ENCODE data around the gene SCML2.
"Not testable (repeated sequence)": the region's sequence is repeated elsewhere in the genome, so short reads cannot be mapped to it uniquely, and the experiment has no call there.

SCML2 gene

DNA sequence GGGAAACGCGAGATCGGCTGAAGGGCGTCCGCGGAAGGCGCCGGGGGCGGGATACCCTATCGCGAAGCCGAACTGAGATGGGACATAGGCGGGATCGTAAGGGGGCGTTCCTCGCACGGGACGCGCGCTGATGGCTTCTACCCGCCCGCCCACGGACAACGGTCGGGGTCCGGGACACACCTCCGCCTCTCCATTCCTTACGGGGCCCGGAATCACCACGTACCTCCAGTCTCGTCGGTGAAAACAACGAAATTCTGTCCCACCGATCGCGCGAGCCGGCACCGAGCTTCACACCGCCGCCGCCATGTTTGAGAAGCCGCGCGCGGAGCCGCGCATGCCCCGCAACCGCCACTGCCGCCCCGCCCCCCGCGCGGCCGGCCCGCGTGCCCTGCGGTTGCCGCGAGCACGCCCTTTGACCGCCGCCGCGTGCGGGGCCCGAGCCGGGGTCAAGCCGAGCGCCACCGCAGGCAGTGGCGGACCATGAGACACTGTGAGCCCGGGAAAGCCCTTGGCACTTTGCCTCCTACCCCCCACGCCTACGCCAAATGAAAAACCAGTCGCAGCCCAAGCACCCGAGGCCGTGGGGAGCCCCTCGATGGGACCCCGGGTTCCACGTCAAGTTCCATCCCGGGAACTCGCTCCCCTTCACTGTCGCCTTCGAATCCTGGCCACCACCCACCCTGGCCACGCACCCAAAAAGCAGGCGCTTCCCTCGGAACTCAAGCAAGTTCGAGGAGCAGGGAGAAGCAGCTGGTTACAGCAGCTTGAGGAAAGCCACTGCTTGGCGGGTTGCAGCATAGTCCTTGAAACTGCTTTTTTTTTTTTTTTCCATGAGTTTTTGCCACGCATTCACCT, at the start of gene SCML2:
Gene SCML2 (minus strand): TSS at position 320 of the 855 bp plus-strand sequence. CDS start 20,617 bp downstream, outside the sequence.
- peak; percentile 67 for DNase-seq (ENCODE audit: low read depth, low spot score)

DNA sequence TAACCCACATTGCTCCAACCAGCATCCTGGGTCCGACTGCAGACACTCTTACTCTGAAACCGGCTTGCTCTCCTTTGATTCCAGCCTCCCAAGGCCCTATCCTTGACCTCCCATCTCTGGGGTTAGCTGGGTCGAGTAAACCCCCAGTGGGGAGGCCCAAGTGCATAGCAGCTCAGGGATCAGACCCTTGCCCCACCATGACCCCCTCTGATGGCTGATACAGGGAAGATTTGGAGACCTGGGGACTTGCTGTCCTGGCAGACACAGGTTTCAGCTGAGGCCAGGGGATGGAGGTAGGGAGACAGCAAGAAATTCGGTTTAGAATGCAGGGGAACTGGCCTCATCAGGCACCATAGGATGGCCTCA, 47.3 kb upstream of the SCML2 start:
- DNase-seq (ENCODE audit: low read depth, low spot score): no peak

DNA sequence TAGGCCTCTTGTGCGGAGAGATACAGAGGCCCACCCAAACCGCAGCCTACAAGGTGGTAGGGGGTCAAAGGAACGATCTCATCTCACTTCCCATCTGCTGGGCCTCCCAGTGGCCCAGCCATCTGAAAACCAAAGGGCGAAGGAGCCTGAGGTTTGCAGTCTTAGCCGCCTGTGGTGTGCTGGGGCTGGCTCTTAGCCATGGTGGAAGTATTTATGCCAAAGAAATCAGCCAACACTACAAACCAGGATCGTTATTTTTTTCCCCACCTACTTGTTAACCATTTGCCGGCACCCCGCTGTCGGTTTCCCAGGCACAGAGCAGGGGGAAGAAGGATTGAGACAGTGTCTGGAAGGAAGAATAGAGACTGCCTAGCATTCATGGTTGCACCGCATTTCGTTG, 40.0 kb upstream of the SCML2 start:
- DNase-seq (ENCODE audit: low read depth, low spot score): no peak

GRCh38 chrX:18390941-18391538, 36.6 kb upstream of the SCML2 start:
- DNase-seq (ENCODE audit: low read depth, low spot score): peak; percentile 57

- no peak for DNase-seq (ENCODE audit: low read depth, low spot score)
Observed at GRCh38 chrX:18389966-18390365, 35.5 kb upstream of the SCML2 start.

- DNase-seq (ENCODE audit: low read depth, low spot score): peak; percentile 87
Observed at GRCh38 chrX:18377796-18378195, 23.3 kb upstream of the SCML2 start.

- DNase-seq (ENCODE audit: low read depth, low spot score): not testable (repeated sequence)
Observed at GRCh38 chrX:18375131-18375805, 20.8 kb upstream of the SCML2 start.

- not testable (repeated sequence) for DNase-seq (ENCODE audit: low read depth, low spot score)
Observed at GRCh38 chrX:18369096-18369495, 14.6 kb upstream of the SCML2 start.

- no peak for DNase-seq (ENCODE audit: low read depth, low spot score)
Observed at GRCh38 chrX:18368402-18368801, 13.9 kb upstream of the SCML2 start.

DNA sequence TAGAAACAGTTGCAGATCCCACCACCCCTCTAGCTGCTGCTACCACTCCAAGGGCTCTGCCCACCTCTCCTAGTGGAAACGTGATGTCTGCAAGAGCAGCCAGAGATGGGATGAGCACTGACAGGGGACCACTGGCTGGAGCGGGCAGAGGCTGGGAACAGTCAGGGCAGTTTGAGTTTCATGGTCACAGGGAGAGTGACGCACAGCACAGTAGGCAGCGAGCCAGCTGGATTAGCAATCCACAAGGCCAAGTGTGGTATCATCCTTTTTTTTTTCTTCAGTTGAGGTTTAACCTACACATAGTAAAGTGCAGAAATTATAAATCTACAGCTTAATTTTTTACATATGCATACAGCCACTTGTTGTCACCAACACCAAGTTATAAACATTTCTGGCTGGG, 6.4 kb upstream of the SCML2 start:
- no peak for DNase-seq (ENCODE audit: low read depth, low spot score)

DNA sequence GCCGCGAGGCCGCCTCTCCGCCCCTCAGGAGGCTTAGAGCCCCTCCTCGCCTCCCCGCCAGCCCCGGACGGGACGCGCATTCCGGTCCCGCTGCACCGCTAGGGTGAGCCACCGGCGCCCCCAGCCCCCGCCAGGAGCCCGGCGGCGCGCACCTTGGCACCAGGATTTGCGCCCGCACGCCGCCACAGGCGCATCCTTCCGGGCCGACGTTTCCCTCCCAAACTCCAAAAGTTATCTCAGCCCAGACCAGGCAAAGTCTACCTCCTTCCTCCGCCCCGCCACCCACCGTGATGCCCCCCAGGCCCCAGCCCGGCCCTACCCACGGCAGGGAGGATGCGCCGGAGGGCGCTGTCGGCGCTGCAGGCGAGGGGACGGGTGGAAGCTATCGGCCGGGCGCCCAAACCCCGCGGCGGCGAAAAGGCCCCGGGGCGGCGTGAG, 538 bp downstream of the SCML2 start:
- peak; percentile 74 for DNase-seq (ENCODE audit: low read depth, low spot score)

- DNase-seq (ENCODE audit: low read depth, low spot score): no peak
Observed at GRCh38 chrX:18351784-18352183, 2.7 kb downstream of the SCML2 start.

DNA sequence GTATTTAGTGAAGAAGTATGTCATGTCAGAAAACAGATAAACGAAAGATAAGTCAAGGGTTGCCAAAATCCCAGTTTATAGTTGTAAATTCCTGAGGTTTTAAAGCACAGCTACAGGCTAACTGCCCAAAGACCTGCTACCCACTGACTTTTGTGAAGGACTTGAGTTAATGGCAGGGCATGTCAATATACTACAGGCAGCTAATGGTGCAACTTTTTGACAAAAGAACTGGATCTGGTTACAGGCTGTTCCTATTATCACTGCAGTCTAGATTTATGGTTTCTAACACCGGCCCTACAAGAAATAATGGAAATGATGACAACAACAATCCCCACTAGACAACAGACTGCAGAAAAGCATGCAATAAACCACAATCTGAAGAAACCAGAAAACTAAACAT, 6.4 kb downstream of the SCML2 start:
- DNase-seq (ENCODE audit: low read depth, low spot score): peak; percentile 13

DNA sequence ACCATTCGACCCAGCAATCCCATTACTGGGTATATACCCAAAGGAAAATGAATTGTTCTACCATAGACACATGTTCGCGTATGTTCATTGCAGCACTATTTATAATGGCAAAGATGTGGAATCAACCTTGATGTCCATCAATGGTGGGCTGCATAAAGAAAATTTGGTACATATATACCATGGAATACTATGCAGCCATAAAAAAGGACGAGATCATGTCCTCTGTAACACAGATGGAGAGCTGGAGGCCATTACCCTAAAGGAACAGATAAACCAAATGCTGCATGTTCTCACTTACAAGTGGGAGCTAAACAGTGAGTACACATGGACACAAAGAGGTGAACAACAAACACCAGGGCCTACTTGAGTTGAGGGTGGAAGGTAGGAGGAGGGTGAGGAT, 45.1 kb downstream of the SCML2 start:
- DNase-seq (ENCODE audit: low read depth, low spot score): no peak

- no peak for DNase-seq (ENCODE audit: low read depth, low spot score)
Observed at GRCh38 chrX:18297251-18297650, 57.2 kb downstream of the SCML2 start.

DNA sequence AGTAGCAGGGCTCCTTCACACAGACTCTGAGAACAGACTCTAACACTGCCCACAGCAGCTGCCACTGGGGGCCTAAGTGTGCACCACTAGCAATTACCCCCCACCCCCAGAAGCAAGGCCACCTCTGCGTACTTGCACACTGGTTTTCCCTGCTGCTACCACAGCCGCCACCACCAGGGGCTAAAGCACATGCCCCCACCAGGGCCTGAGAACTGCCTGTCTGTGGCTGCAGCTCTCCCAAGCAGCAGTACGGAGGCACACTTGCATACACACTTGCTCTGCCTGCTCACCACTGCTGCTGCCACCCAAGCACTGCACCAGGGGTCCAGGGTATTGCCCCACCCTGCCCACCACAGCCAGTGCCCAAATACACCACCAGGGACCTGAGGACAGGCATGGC, 59.6 kb downstream of the SCML2 start:
- peak; percentile 23 for DNase-seq (ENCODE audit: low read depth, low spot score)

DNA sequence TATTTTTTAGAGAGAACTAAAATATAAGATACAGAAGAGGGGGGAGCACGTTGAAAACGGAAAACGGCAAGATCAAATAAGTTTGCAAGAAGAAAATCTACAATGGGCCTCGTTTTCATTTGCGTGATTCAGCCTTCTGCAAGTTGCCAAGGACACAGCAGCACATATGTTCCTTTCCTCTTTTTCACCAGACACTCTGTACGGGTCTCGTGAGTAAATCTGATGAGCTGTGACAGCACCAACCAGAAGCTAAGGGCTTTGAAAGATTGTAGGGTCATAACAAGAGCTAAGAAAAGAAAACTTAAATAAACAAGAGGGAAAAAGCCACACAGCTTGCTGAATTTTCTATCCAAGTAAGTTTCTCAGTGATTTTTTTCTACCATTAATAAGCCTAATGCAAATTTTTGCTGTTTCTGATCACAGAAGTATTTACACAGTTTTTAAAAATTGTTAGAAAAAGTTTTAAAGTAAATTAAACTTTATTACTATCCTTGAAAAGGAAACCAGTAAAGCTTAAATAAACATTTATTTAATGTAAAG, 63.4 kb downstream of the SCML2 start:
- no peak for DNase-seq (ENCODE audit: low read depth, low spot score)

DNA sequence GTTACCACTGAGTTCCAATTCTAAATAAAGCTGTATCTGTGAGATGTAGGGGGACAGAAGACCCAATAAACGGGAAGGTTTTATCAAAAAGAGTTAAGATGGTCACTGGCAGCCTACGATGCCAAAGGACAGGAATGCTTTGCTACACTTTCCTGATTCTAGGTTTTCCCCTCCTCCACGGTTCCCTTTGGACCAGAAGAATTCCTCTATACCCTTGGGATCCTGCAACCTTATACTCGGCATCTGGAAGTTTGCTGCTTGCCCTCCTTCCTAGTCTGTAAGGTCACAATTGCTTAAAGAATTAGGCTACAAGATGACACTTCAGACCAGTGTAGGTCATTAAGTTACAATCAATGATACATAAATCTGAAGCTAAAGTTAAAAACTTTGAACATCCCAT, 64.3 kb downstream of the SCML2 start:
- DNase-seq (ENCODE audit: low read depth, low spot score): peak; percentile 44

DNA sequence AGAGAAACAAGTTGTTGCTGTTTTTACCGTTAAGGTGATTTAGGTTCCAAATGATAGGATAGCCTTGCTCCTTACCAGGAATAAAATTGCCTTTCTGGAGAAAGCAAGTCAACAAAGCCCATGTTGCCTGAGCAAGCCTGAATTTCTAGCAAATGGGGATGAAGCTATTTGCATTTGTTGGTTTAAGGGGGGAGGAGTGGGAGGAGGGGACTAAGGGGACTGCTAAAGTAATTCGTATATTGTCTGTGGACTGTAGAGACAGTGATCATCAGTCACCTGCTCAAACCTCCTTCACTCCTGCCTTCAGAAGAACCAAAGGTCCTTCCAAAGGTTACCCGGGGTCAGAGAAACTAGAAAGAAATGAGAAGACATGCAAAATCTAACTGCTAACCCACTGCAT, 65.8 kb downstream of the SCML2 start:
- peak; percentile 53 for DNase-seq (ENCODE audit: low read depth, low spot score)

DNA sequence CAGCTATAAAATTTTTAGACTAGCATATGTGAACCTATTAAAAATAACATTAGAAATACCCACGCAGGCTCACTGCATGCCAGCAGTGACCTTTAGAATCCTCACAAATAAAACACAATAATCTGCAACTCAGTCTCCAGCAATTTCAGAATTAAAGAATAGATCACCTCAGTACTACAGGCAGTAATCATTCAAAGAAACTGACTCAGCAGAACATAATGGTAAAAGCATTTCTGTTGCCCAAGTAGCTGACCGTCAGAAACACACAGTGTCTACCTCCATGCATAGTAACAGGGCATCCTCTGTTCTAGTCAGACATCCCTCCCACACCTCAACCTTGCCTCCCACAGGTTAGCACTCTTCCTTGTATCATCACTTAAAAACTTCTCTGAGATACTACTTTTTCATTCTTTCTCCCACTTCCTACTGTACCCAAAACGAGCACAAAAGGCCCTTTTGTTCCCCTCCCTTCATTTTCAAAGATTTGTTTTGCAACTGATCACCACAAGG, 68.1 kb downstream of the SCML2 start:
- no peak for DNase-seq (ENCODE audit: low read depth, low spot score)

GRCh38 chrX:18278449-18278848, 76.0 kb downstream of the SCML2 start:
- no peak for DNase-seq (ENCODE audit: low read depth, low spot score)

- no peak for DNase-seq (ENCODE audit: low read depth, low spot score)
Observed at GRCh38 chrX:18272222-18272621, 82.3 kb downstream of the SCML2 start.
